Measurements from ENCODE around the gene NR3C2.

Gene NR3C2

DNA sequence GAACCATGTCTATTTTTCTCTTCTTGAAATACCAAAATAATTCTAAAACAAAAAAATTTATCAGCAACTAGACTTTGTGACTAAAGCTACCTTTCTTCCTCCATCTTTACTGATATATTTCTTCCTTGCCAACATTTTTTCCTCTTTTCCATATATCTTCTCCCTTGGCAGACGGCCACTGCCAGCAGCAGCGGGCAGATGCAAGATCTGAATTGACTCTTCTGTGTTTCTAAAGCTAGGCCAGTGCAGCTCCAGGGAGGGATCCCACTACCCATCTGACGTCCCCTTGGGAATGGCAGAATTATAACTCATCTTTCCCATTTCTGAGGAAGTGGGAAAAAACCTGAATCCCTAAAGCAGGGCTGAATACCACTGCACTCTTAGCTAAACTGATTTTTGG is 206.4 kb downstream of the NR3C2 start:
- no peaks in the 10 kb centered on the region for H3K27me3 Mint-ChIP-seq
- no peaks in the 10 kb centered on the region for H3K4me1 Mint-ChIP-seq
- no peak overlapping the region for H3K4me3 Mint-ChIP-seq
- no peak for DNase-seq
- CTCF ChIA-PET, result no interaction called here
- no peaks in the 10 kb centered on the region for H3K9me3 Mint-ChIP-seq
- no peaks in the 10 kb centered on the region for H3K36me3 Mint-ChIP-seq
- no peak overlapping the region for H3K27ac Mint-ChIP-seq

- no peaks in the 10 kb centered on the region for H3K4me1 Mint-ChIP-seq
- DNase-seq, result no peak
- no peaks in the 10 kb centered on the region for H3K27me3 Mint-ChIP-seq
- no peak overlapping the region for H3K27ac Mint-ChIP-seq
- no peaks in the 10 kb centered on the region for H3K9me3 Mint-ChIP-seq
- CTCF ChIA-PET, result no interaction called here
- H3K4me3 Mint-ChIP-seq, result no peak overlapping the region
- no peaks in the 10 kb centered on the region for H3K36me3 Mint-ChIP-seq
Observed at GRCh38 chr4:148229798-148230197, 212.4 kb downstream of the NR3C2 start.

DNA sequence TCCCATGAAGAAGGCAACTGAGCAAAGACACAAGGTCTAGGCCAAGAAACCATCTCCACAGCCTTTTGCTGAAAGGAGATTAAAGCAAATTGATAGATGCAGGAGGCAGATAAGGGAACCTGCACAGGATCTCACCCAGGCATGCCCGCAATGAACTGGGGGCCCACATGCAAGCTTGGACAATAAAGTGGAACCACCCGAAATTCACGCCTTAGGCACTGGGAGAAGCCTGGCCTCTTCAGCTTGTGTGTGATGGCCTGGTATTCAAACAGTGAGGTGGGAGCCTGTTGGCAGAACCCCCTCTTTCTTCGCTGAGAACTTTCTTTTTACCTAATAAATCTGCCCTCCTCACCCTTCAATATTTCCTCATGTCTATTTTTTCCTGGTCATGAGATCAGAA is 213.2 kb downstream of the NR3C2 start:
- no peaks in the 10 kb centered on the region for H3K4me1 Mint-ChIP-seq
- H3K9me3 Mint-ChIP-seq, result no peaks in the 10 kb centered on the region
- H3K27ac Mint-ChIP-seq, result no peak overlapping the region
- no peaks in the 10 kb centered on the region for H3K36me3 Mint-ChIP-seq
- no peaks in the 10 kb centered on the region for H3K27me3 Mint-ChIP-seq
- DNase-seq, result no peak
- CTCF ChIA-PET, result no interaction called here
- H3K4me3 Mint-ChIP-seq, result no peak overlapping the region

- no peaks in the 10 kb centered on the region for H3K4me1 Mint-ChIP-seq
- H3K9me3 Mint-ChIP-seq, result no peaks in the 10 kb centered on the region
- CTCF ChIA-PET, result no interaction called here
- H3K27ac Mint-ChIP-seq, result no peak overlapping the region
- no peaks in the 10 kb centered on the region for H3K27me3 Mint-ChIP-seq
- H3K36me3 Mint-ChIP-seq, result no peaks in the 10 kb centered on the region
- DNase-seq, result no peak
- no peak overlapping the region for H3K4me3 Mint-ChIP-seq
Observed at GRCh38 chr4:148227147-148227546, 215.1 kb downstream of the NR3C2 start.

- Mint-ChIP-seq H3K4me3 (no peak overlapping the region), H3K36me3 (no peaks in the 10 kb centered on the region), H3K27me3 (no peaks in the 10 kb centered on the region), H3K9me3 (no peaks in the 10 kb centered on the region), H3K4me1 (no peaks in the 10 kb centered on the region), H3K27ac (no peak overlapping the region)
- CTCF ChIA-PET, result no interaction called here
- no peak for DNase-seq
Observed at GRCh38 chr4:148226341-148226740, 215.9 kb downstream of the NR3C2 start.

DNA sequence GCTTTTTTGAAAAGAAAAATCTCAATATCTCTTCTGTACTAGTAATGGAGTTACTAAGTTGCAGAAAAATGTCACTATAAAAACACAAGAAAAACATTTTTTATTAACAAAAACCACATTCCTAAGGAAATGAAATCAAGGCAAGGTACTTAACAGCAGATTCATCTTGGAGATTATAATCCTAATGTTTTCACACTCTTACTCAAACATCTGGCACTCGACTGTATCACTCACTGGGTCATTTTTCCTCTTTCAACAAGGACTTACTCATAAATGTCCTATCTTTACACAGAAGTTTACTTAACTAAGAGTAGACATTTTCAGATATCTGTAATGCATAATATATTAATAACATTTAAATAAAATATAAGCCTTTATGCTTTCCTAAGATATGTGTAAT is 216.6 kb downstream of the NR3C2 start:
- Mint-ChIP-seq H3K4me1 (no peaks in the 10 kb centered on the region), H3K36me3 (no peaks in the 10 kb centered on the region), H3K27ac (no peak overlapping the region), H3K27me3 (no peaks in the 10 kb centered on the region), H3K9me3 (no peaks in the 10 kb centered on the region), H3K4me3 (no peak overlapping the region)
- CTCF ChIA-PET, result no interaction called here
- DNase-seq, result no peak

DNA sequence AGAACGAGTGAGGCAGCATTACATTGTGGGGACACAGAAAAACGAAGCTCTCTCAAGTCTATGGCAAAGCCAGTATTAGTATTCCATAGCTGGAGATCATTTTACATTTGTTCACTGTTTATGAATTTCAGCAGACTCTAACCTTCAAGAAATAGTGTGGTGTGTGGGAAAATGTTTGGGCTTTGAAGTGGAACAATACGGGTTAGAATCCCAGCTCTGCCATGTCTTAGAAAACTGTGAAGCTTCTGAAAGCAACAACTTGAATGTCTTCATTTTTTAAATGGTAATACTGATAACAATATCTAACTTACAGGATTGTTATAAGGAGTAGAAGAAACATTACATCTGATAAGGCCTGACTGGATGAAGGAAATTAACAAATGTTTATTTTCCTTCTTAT is 217.7 kb downstream of the NR3C2 start:
- Mint-ChIP-seq H3K27ac (no peak overlapping the region), H3K9me3 (no peaks in the 10 kb centered on the region), H3K27me3 (no peaks in the 10 kb centered on the region), H3K36me3 (no peaks in the 10 kb centered on the region), H3K4me1 (no peaks in the 10 kb centered on the region), H3K4me3 (no peak overlapping the region)
- no peak for DNase-seq
- CTCF ChIA-PET, result no interaction called here

GRCh38 chr4:148222991-148223660 is 219.1 kb downstream of the NR3C2 start:
- Mint-ChIP-seq H3K36me3 (no peaks in the 10 kb centered on the region), H3K4me1 (peaks cover 5% of the 10 kb centered on the region), H3K27ac (no peak overlapping the region), H3K9me3 (no peaks in the 10 kb centered on the region), H3K27me3 (no peaks in the 10 kb centered on the region), H3K4me3 (no peak overlapping the region)
- no peak for DNase-seq
- CTCF ChIA-PET, result interaction anchor here (0.6 kb wide), 1 partner anchor 1031 kb away, joined by 4 read pairs; no protein-coding TSS in a partner anchor

- no peaks in the 10 kb centered on the region for H3K36me3 Mint-ChIP-seq
- H3K27ac Mint-ChIP-seq, result peak overlapping the region; percentile 92
- H3K9me3 Mint-ChIP-seq, result no peaks in the 10 kb centered on the region
- peak; percentile 54 for DNase-seq
- H3K4me1 Mint-ChIP-seq, result peaks cover 29% of the 10 kb centered on the region
- peak overlapping the region; percentile 34 for H3K4me3 Mint-ChIP-seq
- no peaks in the 10 kb centered on the region for H3K27me3 Mint-ChIP-seq
- CTCF ChIA-PET, result no interaction called here
Observed at GRCh38 chr4:148216866-148217814, 225.1 kb downstream of the NR3C2 start.

GRCh38 chr4:148216321-148216720 is 225.9 kb downstream of the NR3C2 start:
- peak overlapping the region; percentile 92 for H3K27ac Mint-ChIP-seq
- CTCF ChIA-PET, result no interaction called here
- H3K4me3 Mint-ChIP-seq, result no peak overlapping the region

GRCh38 chr4:148215202-148215601 is 227.0 kb downstream of the NR3C2 start:
- H3K27ac Mint-ChIP-seq, result no peak overlapping the region
- no peaks in the 10 kb centered on the region for H3K27me3 Mint-ChIP-seq
- H3K4me1 Mint-ChIP-seq, result peaks cover 29% of the 10 kb centered on the region
- H3K36me3 Mint-ChIP-seq, result no peaks in the 10 kb centered on the region
- CTCF ChIA-PET, result no interaction called here
- no peak for DNase-seq
- no peaks in the 10 kb centered on the region for H3K9me3 Mint-ChIP-seq
- H3K4me3 Mint-ChIP-seq, result no peak overlapping the region

More at GRCh38 chr4:148216321-148216720, 225.9 kb downstream of the NR3C2 start:
- no peaks in the 10 kb centered on the region for H3K36me3 Mint-ChIP-seq
- no peaks in the 10 kb centered on the region for H3K27me3 Mint-ChIP-seq
- H3K9me3 Mint-ChIP-seq, result no peaks in the 10 kb centered on the region
- DNase-seq, result no peak
- H3K4me1 Mint-ChIP-seq, result peaks cover 29% of the 10 kb centered on the region

GRCh38 chr4:148214529-148215166 is 227.6 kb downstream of the NR3C2 start:
- DNase-seq, result no peak
- peaks cover 29% of the 10 kb centered on the region for H3K4me1 Mint-ChIP-seq
- H3K27ac Mint-ChIP-seq, result no peak overlapping the region
- no peaks in the 10 kb centered on the region for H3K36me3 Mint-ChIP-seq
- H3K27me3 Mint-ChIP-seq, result no peaks in the 10 kb centered on the region
- no peaks in the 10 kb centered on the region for H3K9me3 Mint-ChIP-seq
- CTCF ChIA-PET, result no interaction called here
- no peak overlapping the region for H3K4me3 Mint-ChIP-seq

DNA sequence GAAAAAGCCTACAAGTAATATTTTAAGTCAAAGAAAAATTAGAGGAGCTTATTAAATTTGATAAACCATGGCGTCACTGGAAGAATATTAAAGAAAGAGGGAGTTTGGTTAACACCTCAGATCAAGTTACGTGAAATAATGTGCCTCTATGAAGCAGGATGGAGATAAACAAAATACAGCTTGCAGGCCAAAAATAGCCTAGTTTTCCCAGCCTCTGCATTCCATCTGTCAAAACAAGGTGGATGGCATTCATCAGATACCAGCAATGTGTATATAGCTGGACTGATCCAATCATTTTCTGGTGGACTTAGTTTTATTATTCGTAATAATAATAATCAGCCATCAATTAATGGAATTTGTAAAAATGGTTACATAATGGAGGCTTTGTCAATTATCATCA is 230.7 kb downstream of the NR3C2 start:
- CTCF ChIA-PET, result no interaction called here
- H3K36me3 Mint-ChIP-seq, result no peaks in the 10 kb centered on the region
- peaks cover 8% of the 10 kb centered on the region for H3K4me1 Mint-ChIP-seq
- DNase-seq, result no peak
- H3K9me3 Mint-ChIP-seq, result no peaks in the 10 kb centered on the region
- H3K27me3 Mint-ChIP-seq, result no peaks in the 10 kb centered on the region
- H3K27ac Mint-ChIP-seq, result no peak overlapping the region
- no peak overlapping the region for H3K4me3 Mint-ChIP-seq

GRCh38 chr4:148210661-148211060 is 231.6 kb downstream of the NR3C2 start:
- DNase-seq, result no peak
- no peak overlapping the region for H3K27ac Mint-ChIP-seq
- H3K36me3 Mint-ChIP-seq, result no peaks in the 10 kb centered on the region
- no peaks in the 10 kb centered on the region for H3K27me3 Mint-ChIP-seq
- H3K9me3 Mint-ChIP-seq, result no peaks in the 10 kb centered on the region
- no peak overlapping the region for H3K4me3 Mint-ChIP-seq
- CTCF ChIA-PET, result no interaction called here
- H3K4me1 Mint-ChIP-seq, result peaks cover 3% of the 10 kb centered on the region

DNA sequence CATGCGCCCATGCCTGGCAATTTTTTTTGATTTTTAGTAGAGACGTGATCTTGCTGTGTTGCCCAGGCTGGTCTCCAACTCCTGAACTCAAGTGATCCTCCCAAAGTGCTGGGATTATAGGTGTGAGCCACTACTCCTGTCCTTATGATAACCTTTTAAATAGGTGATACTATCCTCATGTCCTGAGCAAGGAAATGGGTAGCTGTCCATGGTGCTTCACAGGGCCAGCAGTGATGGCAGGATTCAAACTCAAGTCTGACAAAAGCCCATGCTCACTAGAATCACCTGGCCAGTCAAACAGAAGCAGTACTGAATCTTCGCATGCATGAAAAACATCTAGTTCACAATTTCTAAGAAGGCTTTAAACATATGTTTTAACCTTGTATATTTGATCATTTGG is 235.1 kb downstream of the NR3C2 start:
- H3K9me3 Mint-ChIP-seq, result no peaks in the 10 kb centered on the region
- CTCF ChIA-PET, result no interaction called here
- no peak overlapping the region for H3K27ac Mint-ChIP-seq
- no peak for DNase-seq
- H3K36me3 Mint-ChIP-seq, result no peaks in the 10 kb centered on the region
- H3K4me3 Mint-ChIP-seq, result no peak overlapping the region
- H3K4me1 Mint-ChIP-seq, result no peaks in the 10 kb centered on the region
- H3K27me3 Mint-ChIP-seq, result no peaks in the 10 kb centered on the region
